Duodenal mucosa (tissue), 2 donors: ENCODE measurements around the gene SLC6A4.

Source experiments
- H3K27ac ChIP-seq: one replicate; pipeline ENCODE4 v1.7.0; 2013; ENCODE audit warnings: low read depth, low read length
- H3K27me3 ChIP-seq, 2 donors: one replicate each; pipeline ENCODE4 v1.7.0; 2013; ENCODE audit warnings: low read length in 2 of 2, control low read depth in 1 of 2; ENCODE audit not compliant: insufficient read depth in 2 of 2, control insufficient read depth in 1 of 2
- H3K36me3 ChIP-seq, 2 donors: one replicate each; pipeline ENCODE4 v1.7.0; 2013; ENCODE audit warnings: low read length in 2 of 2, control low read depth in 1 of 2; ENCODE audit not compliant: insufficient read depth in 2 of 2, control insufficient read depth in 1 of 2
- H3K4me1 ChIP-seq, 2 donors: one replicate each; pipeline ENCODE4 v1.7.0; 2013; ENCODE audit warnings: low read length in 2 of 2, control low read depth in 1 of 2; ENCODE audit not compliant: insufficient read depth in 2 of 2, control insufficient read depth in 1 of 2
- H3K4me3 ChIP-seq, 2 donors: one replicate each; pipeline ENCODE4 v1.7.0; 2013; ENCODE audit warnings: low read length in 2 of 2, low read depth in 1 of 2
- H3K9ac ChIP-seq, 2 donors: one replicate each; pipeline ENCODE4 v1.7.0; 2013; ENCODE audit warnings: low read length in 2 of 2, low read depth in 1 of 2
- H3K9me3 ChIP-seq, 2 donors: one replicate each; pipeline ENCODE4 v1.7.0; 2013; ENCODE audit warnings: low read length in 2 of 2, control low read depth in 1 of 2; ENCODE audit not compliant: control insufficient read depth in 1 of 2

The SLC6A4 gene

DNA sequence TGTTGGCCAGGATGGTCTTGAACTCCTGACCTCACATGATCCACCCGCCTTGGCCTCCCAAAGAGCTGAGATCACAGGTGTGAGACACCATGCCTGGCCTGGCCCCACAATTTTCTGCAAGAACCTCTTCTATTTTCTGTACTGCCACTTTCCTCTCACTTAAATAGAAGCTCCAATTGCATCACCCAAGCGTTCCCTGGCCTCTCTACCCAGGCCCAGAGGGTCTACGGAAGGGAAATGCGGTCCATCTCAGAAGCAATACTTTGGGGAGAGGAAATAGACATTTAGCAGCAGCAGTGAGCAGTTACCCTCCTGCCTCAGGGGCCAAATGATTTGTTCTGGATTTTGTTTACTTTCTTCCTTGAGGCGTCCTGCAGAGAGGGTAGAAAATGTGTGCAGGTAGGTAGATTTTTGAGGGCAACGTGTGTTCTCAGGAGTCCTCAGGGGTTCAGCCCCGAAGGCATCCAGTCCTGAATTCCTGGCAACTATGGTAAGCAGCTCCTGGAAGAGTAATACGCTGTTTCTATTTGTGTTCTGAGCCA lies 11.0 kb downstream of the SLC6A4 start:
- Histone ChIP-seq H3K4me3 (no peak overlapping the region), H3K9me3 (no peaks in the 10 kb centered on the region), H3K4me1 (peaks cover 27 to 33% of the 10 kb centered on the region in 2 donors), H3K27ac (no peak overlapping the region), H3K36me3 (no peaks in the 10 kb centered on the region), H3K9ac (no peak overlapping the region), H3K27me3 (no peaks in the 10 kb centered on the region)

DNA sequence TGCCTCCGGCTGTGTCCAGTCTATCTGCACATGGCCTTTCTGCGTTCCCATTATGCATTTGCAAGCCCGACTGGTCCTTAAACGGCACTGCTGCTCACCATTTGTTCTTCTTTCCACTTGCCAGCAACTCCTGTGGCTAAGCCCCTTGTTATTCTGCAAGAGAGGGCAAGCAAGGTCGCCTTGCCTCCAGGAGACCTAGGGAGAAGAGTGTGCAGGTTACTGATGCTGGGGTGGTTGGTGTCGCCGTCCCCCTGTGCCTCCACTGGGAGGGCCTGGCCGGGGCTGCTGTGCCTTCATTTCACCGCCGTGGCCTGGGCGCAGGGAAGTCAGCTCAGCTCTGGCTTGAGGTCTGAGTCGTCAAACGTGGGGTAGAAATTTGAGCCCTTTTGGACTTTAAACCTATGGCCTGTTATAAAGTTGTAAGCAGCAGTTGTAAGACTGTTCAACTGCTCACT lies 12.7 kb downstream of the SLC6A4 start:
- Histone ChIP-seq H3K9me3 (no peaks in the 10 kb centered on the region), H3K9ac (peak overlapping the region in 1 of 2 donors; percentile 12), H3K4me3 (peak overlapping the region; percentile 12 to 48), H3K4me1 (peaks cover 31 to 35% of the 10 kb centered on the region in 2 donors), H3K27me3 (no peaks in the 10 kb centered on the region), H3K27ac (no peak overlapping the region), H3K36me3 (no peaks in the 10 kb centered on the region)

DNA sequence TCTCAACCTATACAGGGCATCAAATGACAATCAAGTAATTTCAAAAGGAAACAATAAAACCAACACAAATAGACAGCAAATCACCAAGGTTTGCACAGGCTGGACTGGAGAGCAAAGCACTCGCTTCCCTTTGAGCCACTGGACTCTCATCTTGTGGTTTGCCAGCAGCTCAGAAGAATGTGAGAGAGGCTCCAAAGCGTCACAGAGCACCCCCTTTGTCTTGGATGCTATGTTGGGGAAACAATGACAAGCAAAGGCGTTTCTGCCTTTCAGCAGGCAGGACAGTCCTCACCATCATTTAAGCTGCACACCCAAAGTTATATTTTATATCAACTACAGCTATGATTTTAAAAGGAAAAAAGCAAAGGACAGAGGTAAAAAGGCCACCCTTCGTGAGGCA lies 13.2 kb downstream of the SLC6A4 start:
- peaks cover 31 to 35% of the 10 kb centered on the region in 2 donors for H3K4me1 ChIP-seq
- H3K4me3 ChIP-seq = peak overlapping the region; percentile 12 to 48
- no peaks in the 10 kb centered on the region for H3K9me3 ChIP-seq
- no peak overlapping the region for H3K27ac ChIP-seq
- peak overlapping the region in 1 of 2 donors; percentile 12 for H3K9ac ChIP-seq
- H3K36me3 ChIP-seq = peaks cover 0 to 3% of the 10 kb centered on the region in 2 donors
- H3K27me3 ChIP-seq = no peaks in the 10 kb centered on the region

DNA sequence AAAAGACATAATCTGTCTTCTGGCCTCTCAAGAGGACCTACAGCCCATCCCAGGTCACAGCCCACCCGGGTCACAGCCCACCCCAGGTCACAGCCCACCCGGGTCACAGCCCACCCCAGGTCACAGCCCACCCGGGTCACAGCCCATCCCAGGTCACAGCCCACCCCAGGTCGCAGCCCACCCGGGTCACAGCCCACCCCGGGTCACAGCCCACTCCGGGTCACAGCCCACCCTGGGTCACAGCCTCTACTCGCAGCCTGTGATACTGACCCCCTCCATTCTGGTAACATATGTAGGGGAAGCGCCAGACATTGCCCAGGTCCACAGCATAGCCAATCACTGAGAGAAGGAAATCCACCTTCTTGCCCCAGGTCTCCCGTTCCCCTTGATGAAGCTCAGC lies 14.2 kb downstream of the SLC6A4 start:
- Histone ChIP-seq H3K9me3 (no peaks in the 10 kb centered on the region), H3K36me3 (peaks cover 0 to 7% of the 10 kb centered on the region in 2 donors), H3K9ac (no peak overlapping the region), H3K4me1 (peaks cover 31 to 35% of the 10 kb centered on the region in 2 donors), H3K27me3 (no peaks in the 10 kb centered on the region), H3K27ac (no peak overlapping the region), H3K4me3 (no peak overlapping the region)

DNA sequence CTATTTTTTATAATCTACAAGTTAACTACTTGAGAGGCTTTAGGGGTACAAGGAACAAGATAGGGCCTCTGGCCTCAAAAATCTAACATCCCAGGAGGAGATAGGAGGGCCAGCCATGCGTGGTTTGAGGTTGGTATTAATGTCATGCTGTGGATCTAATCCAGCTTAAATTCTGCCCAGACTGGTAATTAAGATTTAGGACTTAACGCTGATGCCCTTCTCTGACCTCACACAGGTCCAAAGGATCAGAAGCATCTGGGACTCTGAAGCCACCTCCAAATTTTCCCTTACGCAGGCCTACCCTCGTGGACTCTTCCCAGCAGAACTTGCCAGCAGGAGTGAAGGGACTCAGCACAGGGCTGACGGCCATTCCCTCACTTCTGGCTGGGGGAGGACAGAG lies 15.1 kb downstream of the SLC6A4 start:
- Histone ChIP-seq H3K4me3 (no peak overlapping the region), H3K9me3 (no peaks in the 10 kb centered on the region), H3K27ac (no peak overlapping the region), H3K27me3 (no peaks in the 10 kb centered on the region), H3K9ac (no peak overlapping the region), H3K36me3 (peaks cover 0 to 7% of the 10 kb centered on the region in 2 donors), H3K4me1 (peaks cover 24 to 29% of the 10 kb centered on the region in 2 donors)

DNA sequence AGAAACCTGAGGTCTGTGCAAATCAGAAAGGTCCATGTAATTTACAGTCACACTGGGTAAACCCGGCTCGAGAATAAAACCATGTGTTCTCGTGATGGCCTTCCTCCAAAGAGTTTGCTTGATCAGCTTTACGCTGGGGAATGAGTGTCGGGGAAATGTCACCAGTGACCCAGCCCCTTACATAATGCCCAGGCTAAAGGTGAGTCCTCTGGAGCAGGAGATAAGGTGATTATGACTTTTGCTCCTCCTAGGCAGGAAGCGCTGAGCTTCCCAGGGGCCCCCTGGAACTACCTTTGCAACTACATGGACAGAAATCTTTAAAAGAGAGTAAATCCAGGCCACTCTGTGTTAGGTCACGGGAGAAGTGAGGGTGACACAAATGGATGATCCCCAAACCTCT lies 15.7 kb downstream of the SLC6A4 start:
- Histone ChIP-seq H3K4me3 (peak overlapping the region; percentile 27 to 36), H3K9ac (no peak overlapping the region), H3K4me1 (peaks cover 20 to 28% of the 10 kb centered on the region in 2 donors), H3K27ac (no peak overlapping the region), H3K36me3 (peaks cover 0 to 7% of the 10 kb centered on the region in 2 donors), H3K27me3 (no peaks in the 10 kb centered on the region), H3K9me3 (no peaks in the 10 kb centered on the region)

DNA sequence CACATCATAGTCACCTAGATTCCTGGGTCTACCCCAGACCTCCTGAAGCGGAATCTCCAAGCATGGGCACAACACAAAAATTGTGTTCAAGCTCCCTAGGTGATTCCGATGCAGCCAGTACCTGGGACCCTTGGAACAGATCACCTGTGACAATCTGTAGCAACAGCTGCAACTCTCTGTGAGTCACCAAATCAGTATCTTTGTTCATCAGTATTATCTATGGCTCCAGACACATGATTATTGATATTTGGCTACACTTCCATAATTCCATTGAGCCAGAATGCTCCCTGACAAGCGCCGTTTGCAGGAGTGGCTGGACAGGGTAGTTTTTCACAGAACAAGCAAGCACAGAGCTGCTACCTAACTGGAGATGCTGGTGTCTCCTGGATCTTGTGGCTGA lies 16.2 kb downstream of the SLC6A4 start:
- Histone ChIP-seq H3K36me3 (peaks cover 0 to 7% of the 10 kb centered on the region in 2 donors), H3K27ac (no peak overlapping the region), H3K9ac (no peak overlapping the region), H3K4me1 (peaks cover 20 to 28% of the 10 kb centered on the region in 2 donors), H3K4me3 (peak overlapping the region; percentile 27 to 36), H3K9me3 (no peaks in the 10 kb centered on the region), H3K27me3 (no peaks in the 10 kb centered on the region)

DNA sequence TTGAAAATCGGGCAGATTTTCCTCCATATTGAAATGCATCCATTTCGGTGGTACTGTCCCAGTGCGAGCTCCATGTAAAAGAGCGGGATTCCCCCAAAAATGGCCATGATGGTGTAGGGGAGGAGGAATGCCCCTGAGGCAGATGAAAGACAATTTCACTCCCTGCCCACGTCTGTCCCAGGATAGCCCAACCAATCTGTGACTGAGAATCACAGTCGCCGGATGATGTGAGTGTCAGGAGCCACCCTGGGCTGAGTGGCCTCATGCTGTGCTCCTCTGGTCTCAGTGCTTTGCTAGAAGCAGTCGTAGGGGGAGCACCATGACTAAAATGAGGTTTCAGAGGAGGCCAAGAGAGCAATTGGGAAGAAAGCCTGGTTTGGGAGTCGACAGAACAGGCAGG lies 16.7 kb downstream of the SLC6A4 start:
- Histone ChIP-seq H3K4me3 (no peak overlapping the region), H3K9ac (no peak overlapping the region), H3K27me3 (no peaks in the 10 kb centered on the region), H3K9me3 (no peaks in the 10 kb centered on the region), H3K4me1 (peaks cover 20 to 28% of the 10 kb centered on the region in 2 donors), H3K27ac (no peak overlapping the region), H3K36me3 (peaks cover 0 to 7% of the 10 kb centered on the region in 2 donors)

DNA sequence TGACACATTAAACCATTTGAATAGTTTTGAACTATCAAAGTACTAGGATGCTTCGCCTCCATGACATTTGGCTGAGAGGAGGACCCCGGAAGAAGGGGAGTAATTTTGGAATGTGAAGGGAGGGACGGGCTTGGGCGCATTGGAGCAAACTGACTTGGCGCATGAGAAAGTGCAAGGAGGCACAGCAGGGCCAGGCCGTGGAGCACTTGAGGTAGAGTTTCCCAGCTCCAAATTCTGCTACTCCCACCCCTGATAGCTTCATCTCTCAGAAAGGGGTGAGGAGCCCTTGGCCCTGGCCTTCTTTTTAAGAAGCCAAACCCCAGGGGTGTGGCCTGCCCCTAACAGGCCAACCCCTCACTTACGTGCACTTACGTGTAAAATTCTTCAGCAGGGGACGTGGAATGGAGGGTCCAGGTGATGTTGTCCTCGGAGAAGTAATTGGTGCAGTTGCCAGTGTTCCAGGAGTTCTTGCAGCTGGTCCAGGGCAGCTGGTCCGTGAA lies 17.7 kb downstream of the SLC6A4 start:
- Histone ChIP-seq H3K9me3 (no peaks in the 10 kb centered on the region), H3K27ac (no peak overlapping the region), H3K4me3 (no peak overlapping the region), H3K9ac (no peak overlapping the region), H3K27me3 (no peaks in the 10 kb centered on the region), H3K4me1 (peaks cover 12 to 19% of the 10 kb centered on the region in 2 donors), H3K36me3 (peaks cover 0 to 7% of the 10 kb centered on the region in 2 donors)

DNA sequence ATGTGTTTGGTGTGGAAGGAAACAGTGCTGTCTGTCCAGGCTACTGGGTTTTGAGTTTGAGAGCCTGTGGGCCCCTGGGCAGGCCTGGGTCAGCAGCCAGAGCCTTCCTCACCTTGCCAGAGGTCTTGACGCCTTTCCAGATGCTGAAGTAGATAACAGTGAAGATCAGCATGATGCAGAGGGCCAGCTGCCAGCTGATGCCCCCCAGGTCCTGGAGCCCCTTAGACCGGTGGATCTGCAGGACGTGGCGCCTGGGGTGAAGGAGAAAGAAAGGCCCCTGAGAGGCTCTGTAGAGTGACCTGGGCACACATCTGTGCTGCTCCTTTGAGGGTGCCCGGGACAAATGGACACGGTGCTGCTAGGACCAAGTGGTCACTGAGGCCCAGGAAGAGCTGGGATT lies 18.4 kb downstream of the SLC6A4 start:
- no peak overlapping the region for H3K9ac ChIP-seq
- H3K4me1 ChIP-seq = peaks cover 12 to 15% of the 10 kb centered on the region in 2 donors
- peaks cover 0 to 7% of the 10 kb centered on the region in 2 donors for H3K36me3 ChIP-seq
- H3K27me3 ChIP-seq = no peaks in the 10 kb centered on the region
- H3K9me3 ChIP-seq = no peaks in the 10 kb centered on the region
- H3K27ac ChIP-seq = no peak overlapping the region
- no peak overlapping the region for H3K4me3 ChIP-seq
